IMR-90 (cell line): ENCODE data around the gene BTN1A1. TPM values are rescaled to one million over a fixed set of nuclear protein-coding genes. Genes with fewer than 3 reads are reported as not detected.

Experiments
- POLR2A ChIP-seq: IDR thresholded peaks from 2 replicates; pipeline ENCODE4 v1.6.1; 2012; ENCODE audit warnings: mild to moderate bottlenecking, low read depth, low read length
- RAD21 ChIP-seq: IDR thresholded peaks from 2 replicates; pipeline ENCODE4 v1.6.1; 2012; ENCODE audit warnings: low read length, improper control_type of control experiment
- RFX5 ChIP-seq: IDR thresholded peaks from 2 replicates; pipeline ENCODE4 v1.8.0; 2012; ENCODE audit warnings: low read depth, mild to moderate bottlenecking, low read length, moderate library complexity
- microRNA-seq, 2 experiments: library from miRNA; stranded (forward) in 1 of 2; unstranded in 1 of 2; fragments of 10-50 nt in 1 of 2; fragments of <30 nt in 1 of 2; gene quantifications in 1 of 2; microRNA quantifications in 1 of 2; one replicate each; pipeline versions ENCODE3 to v1.1.0; 2013 to 2020; ENCODE audit not compliant: insufficient read depth in 1 of 2, insufficient read length in 1 of 2, unreplicated experiment in 1 of 2
- polyA plus RNA-seq, 3 experiments: library from polyadenylated mRNA; depleted of rRNA; stranded (reverse); fragments of >200 nt; gene quantifications; 2 replicates each; pipeline ENCODE4 v1.2.3, GENCODE V29; 2012; ENCODE audit warnings: low replicate concordance in 1 of 3
- small RNA-seq, 5 experiments: library from RNA; depleted of rRNA; stranded (forward); fragments of <200 nt; gene quantifications; one replicate each; pipeline ENCODE3, GENCODE V24; 2012
- total RNA-seq: library from RNA; depleted of rRNA; stranded (reverse); fragments of >200 nt; gene quantifications from 2 replicates; pipeline ENCODE4 v1.2.3, GENCODE V29; 2012; rRNA removed

Gene BTN1A1
- total and polyA plus RNA-seq, 2 of the 4 experiments (the other 2 are of a cell fraction) = not detected

DNA sequence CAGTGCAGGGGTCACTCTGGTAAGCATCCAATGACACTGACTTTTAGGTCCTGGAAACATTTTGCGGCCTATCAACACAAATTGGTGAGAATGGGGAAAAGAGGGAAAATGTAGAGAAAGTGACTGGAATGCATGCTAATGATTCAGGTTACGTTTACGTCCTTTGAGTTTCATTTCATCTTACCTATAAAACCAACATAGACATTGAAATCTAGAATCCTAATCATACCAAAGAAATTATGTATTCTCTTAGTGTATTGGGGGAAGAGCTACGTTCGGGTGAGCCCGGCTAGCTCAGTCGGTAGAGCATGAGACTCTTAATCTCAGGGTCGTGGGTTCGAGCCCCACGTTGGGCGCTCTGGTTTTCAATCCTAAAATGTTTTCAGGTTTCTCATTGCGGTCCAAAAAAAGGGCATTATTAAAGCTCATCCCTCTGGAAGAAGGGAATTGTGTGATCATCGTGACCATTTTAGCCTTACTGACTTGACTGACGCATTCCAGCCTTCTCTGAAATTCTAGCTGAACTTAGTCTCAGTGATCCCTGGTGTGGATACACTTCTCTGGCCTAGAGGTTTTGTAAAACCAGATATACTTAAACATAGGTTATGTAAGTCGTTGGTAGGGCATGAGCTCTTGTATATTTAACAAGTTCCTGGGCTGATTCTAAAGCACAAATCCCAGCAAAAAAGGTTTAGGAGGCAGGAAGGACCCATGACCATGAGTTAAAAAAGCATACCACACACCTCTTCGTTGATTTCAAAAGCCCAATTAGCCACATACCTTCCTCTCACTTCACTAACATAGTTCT lies 56.4 kb downstream of the BTN1A1 start (continued):
- TF ChIP-seq RFX5 = no peak
- no peak for TF ChIP-seq RAD21
- TF ChIP-seq POLR2A = no peak

Small RNA genes within 50 kb of the gene (microRNA-seq; reads per million reads assigned to microRNA genes)
- gene RNU6-502P (ENCODE audit: insufficient read depth, insufficient read length) = not detected

Small RNA genes within 50 kb of the gene (small RNA-seq; reads per million reads assigned to genes)
- 0 to 0.08 (median 0) reads per million in 5 experiments for gene RNU6-502P

Other genes starting within 250 kb of the BTN1A1 start
- 17.2 and 20.4 TPM in 2 replicates for gene BTN3A2, start 135.1 kb upstream of the BTN1A1 start, total RNA-seq
- 14.8 and 15.7 TPM in 2 replicates for gene BTN3A2, start 135.1 kb upstream of the BTN1A1 start, polyA plus RNA-seq (2012; rRNA removed)
- 10.6 and 12.5 TPM in 2 replicates for gene BTN2A2, start 117.2 kb upstream of the BTN1A1 start, total RNA-seq
- gene BTN2A2, start 117.2 kb upstream of the BTN1A1 start, polyA plus RNA-seq (2012; rRNA removed) = 9.8 and 15.2 TPM in 2 replicates
- 15.3 and 16.5 TPM in 2 replicates for gene BTN3A1, start 98.0 kb upstream of the BTN1A1 start, total RNA-seq
- gene BTN3A1, start 98.0 kb upstream of the BTN1A1 start, polyA plus RNA-seq (2012; rRNA removed) = 9.8 and 14.4 TPM in 2 replicates
- 14.4 and 15.8 TPM in 2 replicates for gene BTN3A3, start 59.8 kb upstream of the BTN1A1 start, total RNA-seq
- gene BTN3A3, start 59.8 kb upstream of the BTN1A1 start, polyA plus RNA-seq (2012; rRNA removed) = 12.4 and 14.8 TPM in 2 replicates
- 11.4 and 13.6 TPM in 2 replicates for gene BTN2A1, start 42.3 kb upstream of the BTN1A1 start, total RNA-seq
- gene BTN2A1, start 42.3 kb upstream of the BTN1A1 start, polyA plus RNA-seq (2012; rRNA removed) = 37.9 and 40.2 TPM in 2 replicates
- 49.2 and 50.2 TPM in 2 replicates for gene HMGN4, start 38.1 kb downstream of the BTN1A1 start, total RNA-seq
- gene HMGN4, start 38.1 kb downstream of the BTN1A1 start, polyA plus RNA-seq (2012; rRNA removed) = 36.0 and 46.4 TPM in 2 replicates
- 12.2 and 15.4 TPM in 2 replicates for gene ABT1, start 96.7 kb downstream of the BTN1A1 start, total RNA-seq
- gene ABT1, start 96.7 kb downstream of the BTN1A1 start, polyA plus RNA-seq (2012; rRNA removed) = 15.2 and 16.7 TPM in 2 replicates
- gene ZNF322, start 159.4 kb downstream of the BTN1A1 start, total RNA-seq = 18.9 and 23.3 TPM in 2 replicates
- 3.1 and 5.3 TPM in 2 replicates for gene ZNF322, start 159.4 kb downstream of the BTN1A1 start, polyA plus RNA-seq (2012; rRNA removed)